ENCODE data around the gene TMEM41A.

Gene TMEM41A

GRCh38 chr3:185498503-185499396 is at the start of gene TMEM41A:
TSS of gene TMEM41A (minus strand) at chr3:185499035. CDS start at chr3:185498961, 74 bp downstream.
- in situ Hi-C loops (cut with MboI; ENCODE audit: low pct_unique_long_range_greater_than_20kb, low sequenced_read_pairs) = no loop called here
- peak; percentile 91 for DNase-seq

- in situ Hi-C loops (cut with MboI; ENCODE audit: low pct_unique_long_range_greater_than_20kb, low sequenced_read_pairs) = no loop called here
- no peak for DNase-seq
Measured at GRCh38 chr3:185540695-185541094, 41.9 kb upstream of the TMEM41A start.

GRCh38 chr3:185539934-185540333 is 41.1 kb upstream of the TMEM41A start:
- in situ Hi-C loops (cut with MboI; ENCODE audit: low pct_unique_long_range_greater_than_20kb, low sequenced_read_pairs) = no loop called here
- no peak for DNase-seq

GRCh38 chr3:185537369-185537970 is 38.6 kb upstream of the TMEM41A start:
- in situ Hi-C loops (cut with MboI; ENCODE audit: low pct_unique_long_range_greater_than_20kb, low sequenced_read_pairs) = no loop called here
- peak; percentile 95 for DNase-seq

- DNase-seq = no peak
- in situ Hi-C loops (cut with MboI; ENCODE audit: low pct_unique_long_range_greater_than_20kb, low sequenced_read_pairs) = no loop called here
Measured at GRCh38 chr3:185534511-185534910, 35.7 kb upstream of the TMEM41A start.

GRCh38 chr3:185532901-185533300 is 34.1 kb upstream of the TMEM41A start:
- in situ Hi-C loops (cut with MboI; ENCODE audit: low pct_unique_long_range_greater_than_20kb, low sequenced_read_pairs) = no loop called here
- no peak for DNase-seq

GRCh38 chr3:185530856-185531255 is 32.0 kb upstream of the TMEM41A start:
- in situ Hi-C loops (cut with MboI; ENCODE audit: low pct_unique_long_range_greater_than_20kb, low sequenced_read_pairs) = no loop called here

GRCh38 chr3:185528532-185528931 is 29.7 kb upstream of the TMEM41A start:
- DNase-seq = no peak
- in situ Hi-C loops (cut with MboI; ENCODE audit: low pct_unique_long_range_greater_than_20kb, low sequenced_read_pairs) = no loop called here

More at GRCh38 chr3:185530856-185531255, 32.0 kb upstream of the TMEM41A start:
- DNase-seq = no peak

GRCh38 chr3:185527364-185527763 is 28.5 kb upstream of the TMEM41A start:
- in situ Hi-C loops (cut with MboI; ENCODE audit: low pct_unique_long_range_greater_than_20kb, low sequenced_read_pairs) = no loop called here

GRCh38 chr3:185526349-185526951 is 27.6 kb upstream of the TMEM41A start:
- DNase-seq = no peak
- in situ Hi-C loops (cut with MboI; ENCODE audit: low pct_unique_long_range_greater_than_20kb, low sequenced_read_pairs) = no loop called here

More at GRCh38 chr3:185527364-185527763, 28.5 kb upstream of the TMEM41A start:
- no peak for DNase-seq

GRCh38 chr3:185521349-185522138 is 22.7 kb upstream of the TMEM41A start:
- no peak for DNase-seq
- in situ Hi-C loops (cut with MboI; ENCODE audit: low pct_unique_long_range_greater_than_20kb, low sequenced_read_pairs) = no loop called here

- in situ Hi-C loops (cut with MboI; ENCODE audit: low pct_unique_long_range_greater_than_20kb, low sequenced_read_pairs) = no loop called here
- DNase-seq = no peak
Measured at GRCh38 chr3:185519021-185519420, 20.2 kb upstream of the TMEM41A start.

- no peak for DNase-seq
- in situ Hi-C loops (cut with MboI; ENCODE audit: low pct_unique_long_range_greater_than_20kb, low sequenced_read_pairs) = no loop called here
Measured at GRCh38 chr3:185517387-185518130, 18.7 kb upstream of the TMEM41A start.

GRCh38 chr3:185511711-185512110 is 12.9 kb upstream of the TMEM41A start:
- DNase-seq = no peak
- in situ Hi-C loops (cut with MboI; ENCODE audit: low pct_unique_long_range_greater_than_20kb, low sequenced_read_pairs) = no loop called here

- in situ Hi-C loops (cut with MboI; ENCODE audit: low pct_unique_long_range_greater_than_20kb, low sequenced_read_pairs) = no loop called here
- DNase-seq = no peak
Measured at GRCh38 chr3:185508335-185508991, 9.6 kb upstream of the TMEM41A start.

- in situ Hi-C loops (cut with MboI; ENCODE audit: low pct_unique_long_range_greater_than_20kb, low sequenced_read_pairs) = no loop called here
- DNase-seq = no peak
Measured at GRCh38 chr3:185507883-185508282, 9.0 kb upstream of the TMEM41A start.

- no peak for DNase-seq
Measured at GRCh38 chr3:185504636-185505035, 5.8 kb upstream of the TMEM41A start.

GRCh38 chr3:185503521-185503920 is 4.7 kb upstream of the TMEM41A start:
- in situ Hi-C loops (cut with MboI; ENCODE audit: low pct_unique_long_range_greater_than_20kb, low sequenced_read_pairs) = no loop called here
- DNase-seq = no peak

More at GRCh38 chr3:185504636-185505035, 5.8 kb upstream of the TMEM41A start:
- in situ Hi-C loops (cut with MboI; ENCODE audit: low pct_unique_long_range_greater_than_20kb, low sequenced_read_pairs) = no loop called here

All from KBM-7 (cell line).